OCI-LY7 (cell line): ENCODE measurements around the gene KCNIP4. TPM values are rescaled to one million over a fixed set of nuclear protein-coding genes. Genes with fewer than 3 reads are reported as not detected.

ENCODE experiments used
- BruUV-seq: library from RNA; stranded (reverse); fragments of 400-500 nt; replicated peaks from 2 replicates; lab custom pipeline; 2021; lab: Mats Ljungman, UMichigan
- CTCF ChIA-PET: fragments of 300-600 bp; sonication (Branson Sonifier 250); formaldehyde crosslinking; loops from one replicate; lab custom pipeline; 2022; ENCODE audit warnings: antibody characterized with exemption; ENCODE audit not compliant: unreplicated experiment; lab: Charles Lee
- POLR2A ChIA-PET: fragments of 300-600 bp; sonication (Branson Sonifier 250); formaldehyde crosslinking; loops from one replicate; lab custom pipeline; 2022; ENCODE audit warnings: antibody characterized with exemption; lab: Charles Lee
- DNase-seq: peaks from one replicate; pipeline ENCODE4 v3.0.0-alpha.2; 2015; ENCODE audit warnings: low spot score
- H2AFZ ChIP-seq: fragments of 200-600 bp; sonication (generic), shearing (Covaris generic); 2 replicates; pipeline ENCODE4 v1.6.1; 2014; ENCODE audit warnings: mild to moderate bottlenecking, antibody characterized with exemption, low read length, moderate library complexity
- H3K27ac ChIP-seq: fragments of 200-600 bp; sonication (generic); 2 replicates; pipeline ENCODE4 v1.5.1; 2014; ENCODE audit warnings: mixed run types, low read depth, mild to moderate bottlenecking, moderate library complexity, low read length, inconsistent platforms; ENCODE audit not compliant: poor library complexity, severe bottlenecking
- H3K36me3 ChIP-seq: fragments of 200-600 bp; sonication (generic); 2 replicates; pipeline ENCODE4 v1.6.1; 2014; ENCODE audit warnings: mild to moderate bottlenecking, antibody characterized with exemption, low read length, moderate library complexity, mixed read lengths; ENCODE audit not compliant: insufficient read depth
- H3K4me1 ChIP-seq: fragments of 200-600 bp; sonication (generic); 2 replicates; pipeline ENCODE4 v1.5.1; 2014; ENCODE audit warnings: mild to moderate bottlenecking, low read length; ENCODE audit not compliant: insufficient read depth, poor library complexity, severe bottlenecking
- H3K4me2 ChIP-seq: fragments of 200-600 bp; sonication (generic); 2 replicates; pipeline ENCODE4 v1.6.1; 2014; ENCODE audit warnings: mild to moderate bottlenecking, low read length
- H3K4me3 ChIP-seq: fragments of 200-600 bp; sonication (generic); 2 replicates; pipeline ENCODE4 v1.5.1; 2014; ENCODE audit warnings: mild to moderate bottlenecking, low read depth, low read length; ENCODE audit not compliant: poor library complexity, severe bottlenecking
- H3K79me2 ChIP-seq: fragments of 200-600 bp; sonication (generic); 2 replicates; pipeline ENCODE4 v1.6.1; 2016; ENCODE audit warnings: low read depth, mild to moderate bottlenecking, low read length, moderate library complexity, mixed read lengths; ENCODE audit not compliant: insufficient read depth
- H3K9me2 ChIP-seq: fragments of 200-600 bp; sonication (generic); 2 replicates; pipeline ENCODE4 v1.6.1; 2016; ENCODE audit warnings: mild to moderate bottlenecking, low read length, mixed read lengths; ENCODE audit not compliant: insufficient read depth
- H3K9me3 ChIP-seq: fragments of 200-600 bp; sonication (generic); 2 replicates; pipeline ENCODE4 v1.6.1; 2014; ENCODE audit warnings: mild to moderate bottlenecking, mixed run types, low read length, mixed read lengths
- H4K20me1 ChIP-seq: fragments of 200-600 bp; sonication (generic); 2 replicates; pipeline ENCODE4 v1.6.1; 2014; ENCODE audit warnings: mild to moderate bottlenecking, antibody characterized with exemption, low read length, moderate library complexity, mixed read lengths; ENCODE audit not compliant: insufficient read depth
- CTCF ChIP-seq: fragments of 200-600 bp; sonication (generic); conservative IDR thresholded peaks from 2 replicates; pipeline ENCODE4 v1.5.1; 2014; ENCODE audit warnings: mild to moderate bottlenecking, antibody characterized with exemption, low read length, moderate library complexity, mixed read lengths
- EZH2phosphoT487 ChIP-seq: fragments of 200-600 bp; sonication (generic); IDR thresholded peaks from 2 replicates; pipeline ENCODE4 v1.6.1; 2018; ENCODE audit warnings: low read depth, borderline replicate concordance, mild to moderate bottlenecking, mixed run types, antibody characterized with exemption, low read length, moderate library complexity, mixed read lengths
- intact Hi-C: fragments of 100-400 bp; cut with micrococcal nuclease; formaldehyde crosslinking; loops from one replicate; pipeline ENCODE4 v1.10.0; 2022; ENCODE audit not compliant: unreplicated experiment
- total RNA-seq, 2 experiments: library from RNA; depleted of rRNA in 1 of 2; stranded (reverse); fragments of >200 nt in 1 of 2; shearing (Covaris generic) in 1 of 2; gene quantifications; 2 replicates each; pipeline ENCODE4 v1.2.3, GENCODE V29; 2014 to 2022

The KCNIP4 gene
- total RNA-seq, 2 experiments from 2014 or later: not detected

GRCh38 chr4:21571100-21571499 is 377.5 kb downstream of the KCNIP4 start:
- Histone ChIP-seq H3K9me2 (no peaks in the 10 kb centered on the region), H3K4me2 (no peak overlapping the region), H3K27ac (no peak overlapping the region), H3K79me2 (no peaks in the 10 kb centered on the region), H3K4me1 (no peaks in the 10 kb centered on the region), H4K20me1 (no peaks in the 10 kb centered on the region), H3K9me3 (no peaks in the 10 kb centered on the region), H2AFZ (no peak overlapping the region), H3K36me3 (no peaks in the 10 kb centered on the region), H3K4me3 (no peak overlapping the region)
- DNase-seq: no peak
- intact Hi-C loops: no loop called here
- TF ChIP-seq CTCF: no peak
- TF ChIP-seq EZH2phosphoT487: no peak
- BruUV-seq: no TSS peak
- ChIA-PET CTCF (no interaction called here), POLR2A (no interaction called here)

- DNase-seq: no peak
- H3K4me3 ChIP-seq: no peak overlapping the region
- CTCF ChIA-PET: no interaction called here
- no peaks in the 10 kb centered on the region for H3K9me3 ChIP-seq
- H3K79me2 ChIP-seq: no peaks in the 10 kb centered on the region
- no peaks in the 10 kb centered on the region for H3K36me3 ChIP-seq
- intact Hi-C loops: no loop called here
- H3K9me2 ChIP-seq: no peaks in the 10 kb centered on the region
- POLR2A ChIA-PET: no interaction called here
- H3K4me1 ChIP-seq: no peaks in the 10 kb centered on the region
- H3K27ac ChIP-seq: no peak overlapping the region
- BruUV-seq: no TSS peak
- H4K20me1 ChIP-seq: no peaks in the 10 kb centered on the region
- H2AFZ ChIP-seq: no peak overlapping the region
- TF ChIP-seq EZH2phosphoT487 (no peak), CTCF (no peak)
- H3K4me2 ChIP-seq: no peak overlapping the region
Observed at GRCh38 chr4:21569638-21570037, 378.9 kb downstream of the KCNIP4 start.

DNA sequence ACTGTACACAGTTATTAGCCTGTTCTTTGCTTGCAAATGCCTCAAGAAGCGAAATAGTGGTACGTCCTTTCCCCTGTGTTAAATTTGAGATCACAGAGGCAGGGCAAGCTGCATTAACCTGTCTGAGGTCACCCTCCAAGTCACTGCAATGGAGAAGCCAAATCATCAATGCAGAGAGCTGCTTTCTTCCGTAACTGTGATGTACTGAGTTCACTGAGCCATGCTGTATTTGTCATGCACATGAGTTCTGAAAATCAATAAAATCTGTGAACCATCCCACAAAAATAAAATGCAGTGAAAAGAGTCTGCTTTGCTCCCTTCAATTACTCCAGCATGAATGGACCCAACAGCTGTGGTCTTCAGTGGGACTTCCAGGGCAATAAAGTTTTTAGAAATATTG is 393.5 kb downstream of the KCNIP4 start:
- H3K27ac ChIP-seq: no peak overlapping the region
- H3K4me2 ChIP-seq: no peak overlapping the region
- no TSS peak for BruUV-seq
- no peak overlapping the region for H2AFZ ChIP-seq
- DNase-seq: no peak
- H3K4me3 ChIP-seq: no peak overlapping the region
- no peaks in the 10 kb centered on the region for H3K79me2 ChIP-seq
- H3K36me3 ChIP-seq: no peaks in the 10 kb centered on the region
- no peaks in the 10 kb centered on the region for H3K4me1 ChIP-seq
- intact Hi-C loops: no loop called here
- H3K9me2 ChIP-seq: no peaks in the 10 kb centered on the region
- no peak for TF ChIP-seq EZH2phosphoT487
- TF ChIP-seq CTCF: no peak
- H3K9me3 ChIP-seq: no peaks in the 10 kb centered on the region
- ChIA-PET CTCF (no interaction called here), POLR2A (no interaction called here)
- no peaks in the 10 kb centered on the region for H4K20me1 ChIP-seq
